Rectal smooth muscle tissue (tissue), 1 donor: ENCODE results near the gene TAS2R38.

Source experiments
- H3K27ac ChIP-seq: one replicate; pipeline ENCODE4 v1.7.0; 2013; ENCODE audit warnings: low read depth, low read length, inconsistent platforms
- H3K27me3 ChIP-seq: one replicate; pipeline ENCODE4 v1.7.0; 2013; ENCODE audit warnings: low read length; ENCODE audit not compliant: control insufficient read depth, insufficient read depth
- H3K36me3 ChIP-seq: one replicate; pipeline ENCODE4 v1.7.0; 2013; ENCODE audit warnings: low read length; ENCODE audit not compliant: control insufficient read depth, insufficient read depth
- H3K4me1 ChIP-seq: one replicate; pipeline ENCODE4 v1.7.0; 2013; ENCODE audit warnings: low read length; ENCODE audit not compliant: control insufficient read depth, insufficient read depth
- H3K4me3 ChIP-seq: one replicate; pipeline ENCODE4 v1.7.0; 2013; ENCODE audit warnings: low read length
- H3K9ac ChIP-seq: one replicate; pipeline ENCODE4 v1.7.0; 2013; ENCODE audit warnings: low read length

Gene TAS2R38

GRCh38 chr7:141960687-141961422, 12.7 kb downstream of the TAS2R38 start:
- H3K36me3 ChIP-seq, result no peaks in the 10 kb centered on the region
- no peak overlapping the region for H3K9ac ChIP-seq
- no peaks in the 10 kb centered on the region for H3K27me3 ChIP-seq
- no peak overlapping the region for H3K4me3 ChIP-seq
- no peak overlapping the region for H3K27ac ChIP-seq
- H3K4me1 ChIP-seq, result no peaks in the 10 kb centered on the region

- Histone ChIP-seq H3K36me3 (no peaks in the 10 kb centered on the region), H3K9ac (no peak overlapping the region), H3K4me3 (no peak overlapping the region), H3K27me3 (no peaks in the 10 kb centered on the region), H3K4me1 (no peaks in the 10 kb centered on the region), H3K27ac (no peak overlapping the region)
Observed at GRCh38 chr7:141956084-141956483, 17.5 kb downstream of the TAS2R38 start.

- Histone ChIP-seq H3K4me1 (no peaks in the 10 kb centered on the region), H3K4me3 (no peak overlapping the region), H3K27ac (no peak overlapping the region), H3K9ac (no peak overlapping the region), H3K36me3 (no peaks in the 10 kb centered on the region), H3K27me3 (no peaks in the 10 kb centered on the region)
Observed at GRCh38 chr7:141954334-141954733, 19.2 kb downstream of the TAS2R38 start.

GRCh38 chr7:141952461-141952860, 21.1 kb downstream of the TAS2R38 start:
- no peaks in the 10 kb centered on the region for H3K4me1 ChIP-seq
- H3K27ac ChIP-seq, result no peak overlapping the region
- no peak overlapping the region for H3K4me3 ChIP-seq
- no peaks in the 10 kb centered on the region for H3K27me3 ChIP-seq
- H3K9ac ChIP-seq, result no peak overlapping the region
- H3K36me3 ChIP-seq, result no peaks in the 10 kb centered on the region

GRCh38 chr7:141950806-141951205, 22.8 kb downstream of the TAS2R38 start:
- H3K27ac ChIP-seq, result no peak overlapping the region
- no peaks in the 10 kb centered on the region for H3K27me3 ChIP-seq
- no peak overlapping the region for H3K4me3 ChIP-seq
- no peaks in the 10 kb centered on the region for H3K36me3 ChIP-seq
- no peak overlapping the region for H3K9ac ChIP-seq
- no peaks in the 10 kb centered on the region for H3K4me1 ChIP-seq

GRCh38 chr7:141949911-141950310, 23.7 kb downstream of the TAS2R38 start:
- no peak overlapping the region for H3K27ac ChIP-seq
- H3K27me3 ChIP-seq, result no peaks in the 10 kb centered on the region
- no peak overlapping the region for H3K9ac ChIP-seq
- H3K4me3 ChIP-seq, result no peak overlapping the region
- H3K4me1 ChIP-seq, result no peaks in the 10 kb centered on the region
- no peaks in the 10 kb centered on the region for H3K36me3 ChIP-seq

GRCh38 chr7:141949451-141949850, 24.1 kb downstream of the TAS2R38 start:
- Histone ChIP-seq H3K27me3 (no peaks in the 10 kb centered on the region), H3K27ac (no peak overlapping the region), H3K4me1 (no peaks in the 10 kb centered on the region), H3K9ac (no peak overlapping the region), H3K4me3 (no peak overlapping the region), H3K36me3 (no peaks in the 10 kb centered on the region)

- H3K27me3 ChIP-seq, result no peaks in the 10 kb centered on the region
- no peak overlapping the region for H3K27ac ChIP-seq
- no peaks in the 10 kb centered on the region for H3K36me3 ChIP-seq
- H3K4me3 ChIP-seq, result no peak overlapping the region
- no peaks in the 10 kb centered on the region for H3K4me1 ChIP-seq
- no peak overlapping the region for H3K9ac ChIP-seq
Observed at GRCh38 chr7:141949021-141949420, 24.6 kb downstream of the TAS2R38 start.

GRCh38 chr7:141946796-141947195, 26.8 kb downstream of the TAS2R38 start, which contains the start of gene CLEC5A:
Gene CLEC5A (minus strand): TSS chr7:141946974. CDS start chr7:141946292, 682 bp downstream.
- Histone ChIP-seq H3K27me3 (no peaks in the 10 kb centered on the region), H3K4me1 (no peaks in the 10 kb centered on the region), H3K4me3 (no peak within 1 kb of the TSS), H3K27ac (no peak within 1 kb of the TSS), H3K9ac (no peak within 1 kb of the TSS), H3K36me3 (no peaks in the 10 kb centered on the region)

GRCh38 chr7:141945356-141945755, 28.2 kb downstream of the TAS2R38 start:
- Histone ChIP-seq H3K9ac (no peak overlapping the region), H3K27ac (no peak overlapping the region), H3K4me3 (no peak overlapping the region), H3K27me3 (no peaks in the 10 kb centered on the region), H3K36me3 (no peaks in the 10 kb centered on the region), H3K4me1 (no peaks in the 10 kb centered on the region)

- Histone ChIP-seq H3K36me3 (no peaks in the 10 kb centered on the region), H3K4me1 (no peaks in the 10 kb centered on the region), H3K27me3 (no peaks in the 10 kb centered on the region), H3K27ac (no peak overlapping the region), H3K4me3 (no peak overlapping the region), H3K9ac (no peak overlapping the region)
Observed at GRCh38 chr7:141944811-141945210, 28.8 kb downstream of the TAS2R38 start.

- H3K27ac ChIP-seq, result no peak overlapping the region
- no peaks in the 10 kb centered on the region for H3K36me3 ChIP-seq
- H3K4me3 ChIP-seq, result no peak overlapping the region
- H3K9ac ChIP-seq, result no peak overlapping the region
- no peaks in the 10 kb centered on the region for H3K4me1 ChIP-seq
- H3K27me3 ChIP-seq, result no peaks in the 10 kb centered on the region
Observed at GRCh38 chr7:141943846-141944245, 29.7 kb downstream of the TAS2R38 start.

- Histone ChIP-seq H3K4me1 (no peaks in the 10 kb centered on the region), H3K4me3 (no peak overlapping the region), H3K9ac (no peak overlapping the region), H3K27ac (no peak overlapping the region), H3K27me3 (no peaks in the 10 kb centered on the region), H3K36me3 (no peaks in the 10 kb centered on the region)
Observed at GRCh38 chr7:141941075-141941474, 32.5 kb downstream of the TAS2R38 start.
